Glomerular visceral epithelial cell (primary cell): ENCODE results near the gene GIMAP7.
"Not testable (repeated sequence)": the region's sequence is repeated elsewhere in the genome, so short reads cannot be mapped to it uniquely, and the experiment has no call there.

Experiments used
- DNase-seq: peaks from one replicate; pipeline ENCODE4 v3.0.0-alpha.2; 2016; ENCODE audit errors: extremely low spot score

Gene GIMAP7

GRCh38 chr7:150514748-150515222 lies at the start of gene GIMAP7:
GIMAP7 (plus strand) TSS chr7:150514872; CDS start chr7:150519975, 5,103 bp downstream.
- DNase-seq: no peak

- no peak for DNase-seq
These were observed 49.7 kb upstream of the GIMAP7 start for GRCh38 chr7:150464962-150465361.

- no peak for DNase-seq
These were observed 49.3 kb upstream of the GIMAP7 start for GRCh38 chr7:150465414-150465813.

GRCh38 chr7:150466477-150466876 lies 48.2 kb upstream of the GIMAP7 start:
- no peak for DNase-seq

GRCh38 chr7:150468241-150468640 lies 46.4 kb upstream of the GIMAP7 start:
- no peak for DNase-seq

- no peak for DNase-seq
These were observed 42.8 kb upstream of the GIMAP7 start for GRCh38 chr7:150471886-150472285.

GRCh38 chr7:150473902-150474301 lies 40.8 kb upstream of the GIMAP7 start:
- DNase-seq: no peak

- no peak for DNase-seq
These were observed 38.4 kb upstream of the GIMAP7 start for GRCh38 chr7:150476285-150476684.

- no peak for DNase-seq
These were observed 37.6 kb upstream of the GIMAP7 start for GRCh38 chr7:150476819-150477631.

- DNase-seq: no peak
These were observed 35.5 kb upstream of the GIMAP7 start for GRCh38 chr7:150479023-150479716.

GRCh38 chr7:150481186-150481920 lies 33.3 kb upstream of the GIMAP7 start:
- no peak for DNase-seq

GRCh38 chr7:150481922-150482321 lies 32.8 kb upstream of the GIMAP7 start:
- DNase-seq: no peak

GRCh38 chr7:150483514-150483913 lies 31.2 kb upstream of the GIMAP7 start:
- DNase-seq: not testable (repeated sequence)

- DNase-seq: not testable (repeated sequence)
These were observed 30.6 kb upstream of the GIMAP7 start for GRCh38 chr7:150484071-150484470.

GRCh38 chr7:150487625-150488024 lies 27.0 kb upstream of the GIMAP7 start:
- DNase-seq: no peak

- no peak for DNase-seq
These were observed 24.9 kb upstream of the GIMAP7 start for GRCh38 chr7:150489782-150490181.

GRCh38 chr7:150493442-150493841 lies 21.2 kb upstream of the GIMAP7 start:
- DNase-seq: not testable (repeated sequence)

GRCh38 chr7:150502519-150502918 lies 12.2 kb upstream of the GIMAP7 start:
- DNase-seq: no peak

- no peak for DNase-seq
These were observed 11.5 kb upstream of the GIMAP7 start for GRCh38 chr7:150503155-150503554.

- no peak for DNase-seq
These were observed 11.1 kb upstream of the GIMAP7 start for GRCh38 chr7:150503581-150503980.

- DNase-seq: no peak
These were observed 6.6 kb upstream of the GIMAP7 start for GRCh38 chr7:150507947-150508602.

GRCh38 chr7:150511048-150511447 lies 3.6 kb upstream of the GIMAP7 start:
- DNase-seq: no peak
